ENCODE measurements around the gene HTR3D. TPM values are rescaled to one million over a fixed set of nuclear protein-coding genes. Genes with fewer than 3 reads are reported as not detected.
A peak's percentile ranks its signal among the peaks of the same experiment; 100 is the strongest.

Gene HTR3D
- total and polyA plus RNA-seq, 9 of the 15 experiments (the other 6 are each of a cell fraction or from before 2014, with no cell fraction given): not detected

GRCh38 chr3:184017672-184018423 lies 13.7 kb upstream of the HTR3D start, which contains the start of gene ABCC5 (continued):
- TF ChIP-seq TOE1 (IDR thresholded peaks at IDR 0.05; ENCODE audit: borderline replicate concordance): no peak
- 0 out of 2 replicates have a peak, but pooled peaks have one; percentile 1 for TF ChIP-seq TOE1 (CRISPR knock-in tag; IDR thresholded peaks at IDR 0.05; ENCODE audit: borderline replicate concordance, low read depth)
- peak in 1 of 2 experiments; percentile 29; a peak in 2 of 4 replicates for TF ChIP-seq NONO (IDR thresholded peaks at IDR 0.05; ENCODE audit: low read depth in 2 of 2, low read length in 1 of 2)
- TF ChIP-seq ZNF655 (CRISPR knock-in tag; IDR thresholded peaks at IDR 0.05): no peak
- no peak for TF ChIP-seq ZNF449 (CRISPR knock-in tag; IDR thresholded peaks at IDR 0.05)
- peak; percentile 77 for TF ChIP-seq NKRF (IDR thresholded peaks at IDR 0.05; ENCODE audit: borderline replicate concordance)
- no peak for TF ChIP-seq ATF4 (CRISPR knock-in tag; IDR thresholded peaks at IDR 0.05)
- TF ChIP-seq FOS (IDR thresholded peaks at IDR 0.05; ENCODE audit: extremely low read depth, insufficient read length): no peak
- TF ChIP-seq NR2C2 (CRISPR knock-in tag; IDR thresholded peaks at IDR 0.05): peak; percentile 69; the same call in 1 of the 2 replicates
- TF ChIP-seq NR2C2 (tag; IDR thresholded peaks at IDR 0.05): peak; percentile 94
- no peak for TF ChIP-seq ERF (CRISPR knock-in tag; IDR thresholded peaks at IDR 0.05)
- TF ChIP-seq ZNF586 (CRISPR knock-in tag; conservative IDR thresholded peaks at IDR 0.05): no peak
- TF ChIP-seq ETS1 (conservative IDR thresholded peaks at IDR 0.05; ENCODE audit: control insufficient read depth, low read depth, low read length): peak; percentile 87; the same call in 1 of the 2 replicates
- TF ChIP-seq ETV5 (CRISPR knock-in tag; IDR thresholded peaks at IDR 0.05; ENCODE audit: low read depth): 0 out of 2 replicates have a peak, but pooled peaks have one; percentile 10
- TF ChIP-seq SMAD4 (CRISPR knock-in tag; conservative IDR thresholded peaks at IDR 0.05): peak; percentile 61
- peak; percentile 74 for TF ChIP-seq NR2C1 (IDR thresholded peaks at IDR 0.05)
- peak; percentile 89 for TF ChIP-seq NR2C1 (tag; IDR thresholded peaks at IDR 0.05)
- TF ChIP-seq ETS2 (tag; IDR thresholded peaks at IDR 0.05; ENCODE audit: borderline replicate concordance, poor library complexity, severe bottlenecking): no peak
